K562 (cell line): Measurements from ENCODE around the gene MMEL1. TPM values are rescaled to one million over a fixed set of nuclear protein-coding genes. Genes with fewer than 3 reads are reported as not detected.

Source experiments
- ETS2 ChIP-seq: IDR thresholded peaks from 2 replicates; pipeline ENCODE4 v1.6.1; 2016; ENCODE audit warnings: borderline replicate concordance, missing genetic modification characterization, mild to moderate bottlenecking, moderate library complexity, missing compliant biosample characterization; ENCODE audit not compliant: poor library complexity, severe bottlenecking
- NCOA1 ChIP-seq: fragments of 450-650 bp; IDR thresholded peaks from 2 replicates; pipeline ENCODE4 v1.6.1; 2016; ENCODE audit warnings: low read depth
- ZBTB11 ChIP-seq, 3 experiments: fragments of 200-800 bp in 1 of 3; fragments of 250-450 bp in 1 of 3; fragments of 450-650 bp in 1 of 3; sonication (Bioruptor Pico) in 1 of 3; sonication (Bioruptor generic) in 1 of 3; formaldehyde crosslinking in 1 of 3; IDR thresholded peaks; 2 replicates each; pipeline versions ENCODE4 v1.6.1 to v1.8.0; 2016 to 2022; ENCODE audit warnings: mild to moderate bottlenecking in 2 of 3, missing genetic modification characterization in 2 of 3, missing compliant biosample characterization in 1 of 3, moderate library complexity in 1 of 3
- ZBTB40 ChIP-seq, 2 experiments: fragments of 450-650 bp in 1 of 2; sonication (generic) in 1 of 2; formaldehyde crosslinking in 1 of 2; IDR thresholded peaks; 2 replicates each; pipeline versions ENCODE4 v1.7.1 to v1.9.0; 2016 to 2022; ENCODE audit warnings: inconsistent platforms in 1 of 2, mild to moderate bottlenecking in 1 of 2, missing genetic modification reagents in 1 of 2
- ZNF57 ChIP-seq: fragments of 450-650 bp; formaldehyde crosslinking; IDR thresholded peaks from 2 replicates; pipeline ENCODE4 v1.4.0; 2020; ENCODE audit warnings: mild to moderate bottlenecking, moderate library complexity
- polyA plus RNA-seq, 8 experiments: library from polyadenylated mRNA; depleted of rRNA in 4 of 8; stranded (reverse) in 5 of 8; unstranded in 3 of 8; fragments of >200 nt; fragmentation: Nextera tagmentation in 2 of 8; fragmentation: Illumina TruSeq in 1 of 8; extraction: Ambion mirVana in 2 of 8; extraction: Trizol in 1 of 8; gene quantifications; 2 replicates each; pipeline versions ENCODE4 v1.2.1 to v1.2.3, GENCODE V29; 2011 to 2014; ENCODE audit warnings: inconsistent platforms in 1 of 8, missing spikeins in 1 of 8
- total RNA-seq, 7 experiments: library from RNA; depleted of rRNA in 6 of 7; stranded (reverse); fragments of >200 nt in 6 of 7; fragmentation: Illumina TruSeq in 2 of 7; extraction: Trizol in 2 of 7; gene quantifications; 2 replicates each; pipeline versions ENCODE4 v1.2.1 to v1.2.3, GENCODE V29; 2011 to 2021; ENCODE audit warnings: low replicate concordance in 1 of 7
- TF ChIP-seq, protein P1 (sequence below): fragments of 250-450 bp; sonication (Bioruptor Pico); IDR thresholded peaks from 2 replicates; pipeline ENCODE4 v1.5.0; 2020; ENCODE audit warnings: mild to moderate bottlenecking, borderline replicate concordance
- TF ChIP-seq, protein P2 (sequence below), 2 experiments: fragments of 250-450 bp in 1 of 2; fragments of 450-650 bp in 1 of 2; sonication (Bioruptor Pico) in 1 of 2; IDR thresholded peaks; 2 replicates each; pipeline versions ENCODE4 v1.6.1 to v1.8.0; 2016 to 2021; ENCODE audit warnings: mild to moderate bottlenecking in 2 of 2, moderate library complexity in 2 of 2, missing compliant biosample characterization in 1 of 2, missing genetic modification characterization in 1 of 2
- TF ChIP-seq, protein P3 (sequence below): fragments of 450-650 bp; IDR thresholded peaks from one replicate; pipeline ENCODE4 v1.6.1; 2018; ENCODE audit warnings: mild to moderate bottlenecking, moderate library complexity; ENCODE audit not compliant: partially characterized antibody

The MMEL1 gene
- total and polyA plus RNA-seq, 9 of the 15 experiments (the other 6 are each of a cell fraction or from before 2014, with no cell fraction given) = not detected

GRCh38 chr1:2556277-2556677 lies 76.5 kb downstream of the MMEL1 start, which contains the start of gene TNFRSF14 (continued):
- TF ChIP-seq, protein P1, sequence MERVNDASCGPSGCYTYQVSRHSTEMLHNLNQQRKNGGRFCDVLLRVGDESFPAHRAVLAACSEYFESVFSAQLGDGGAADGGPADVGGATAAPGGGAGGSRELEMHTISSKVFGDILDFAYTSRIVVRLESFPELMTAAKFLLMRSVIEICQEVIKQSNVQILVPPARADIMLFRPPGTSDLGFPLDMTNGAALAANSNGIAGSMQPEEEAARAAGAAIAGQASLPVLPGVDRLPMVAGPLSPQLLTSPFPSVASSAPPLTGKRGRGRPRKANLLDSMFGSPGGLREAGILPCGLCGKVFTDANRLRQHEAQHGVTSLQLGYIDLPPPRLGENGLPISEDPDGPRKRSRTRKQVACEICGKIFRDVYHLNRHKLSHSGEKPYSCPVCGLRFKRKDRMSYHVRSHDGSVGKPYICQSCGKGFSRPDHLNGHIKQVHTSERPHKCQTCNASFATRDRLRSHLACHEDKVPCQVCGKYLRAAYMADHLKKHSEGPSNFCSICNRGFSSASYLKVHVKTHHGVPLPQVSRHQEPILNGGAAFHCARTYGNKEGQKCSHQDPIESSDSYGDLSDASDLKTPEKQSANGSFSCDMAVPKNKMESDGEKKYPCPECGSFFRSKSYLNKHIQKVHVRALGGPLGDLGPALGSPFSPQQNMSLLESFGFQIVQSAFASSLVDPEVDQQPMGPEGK = no peak
- TF ChIP-seq ZNF57 (CRISPR knock-in tag) (no peak), ZBTB11 (CRISPR knock-in tag; IDR thresholded peaks at IDR 0.05) (no peak), ZBTB40 (IDR thresholded peaks at IDR 0.05) (0 out of 2 replicates have a peak, but pooled peaks have one; percentile 18), ZBTB40 (CRISPR knock-in tag; IDR thresholded peaks at IDR 0.05) (no peak), ETS2 (tag) (no peak), NCOA1 (no peak)
- TF ChIP-seq, protein P2, sequence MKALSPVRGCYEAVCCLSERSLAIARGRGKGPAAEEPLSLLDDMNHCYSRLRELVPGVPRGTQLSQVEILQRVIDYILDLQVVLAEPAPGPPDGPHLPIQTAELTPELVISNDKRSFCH (CRISPR knock-in tag; IDR thresholded peaks at IDR 0.05) = no peak
- TF ChIP-seq, protein P2 (tag; IDR thresholded peaks at IDR 0.05) = peak; percentile 41; the same call in 1 of the 2 replicates
- TF ChIP-seq, protein P3, sequence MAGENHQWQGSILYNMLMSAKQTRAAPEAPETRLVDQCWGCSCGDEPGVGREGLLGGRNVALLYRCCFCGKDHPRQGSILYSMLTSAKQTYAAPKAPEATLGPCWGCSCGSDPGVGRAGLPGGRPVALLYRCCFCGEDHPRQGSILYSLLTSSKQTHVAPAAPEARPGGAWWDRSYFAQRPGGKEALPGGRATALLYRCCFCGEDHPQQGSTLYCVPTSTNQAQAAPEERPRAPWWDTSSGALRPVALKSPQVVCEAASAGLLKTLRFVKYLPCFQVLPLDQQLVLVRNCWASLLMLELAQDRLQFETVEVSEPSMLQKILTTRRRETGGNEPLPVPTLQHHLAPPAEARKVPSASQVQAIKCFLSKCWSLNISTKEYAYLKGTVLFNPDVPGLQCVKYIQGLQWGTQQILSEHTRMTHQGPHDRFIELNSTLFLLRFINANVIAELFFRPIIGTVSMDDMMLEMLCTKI = no peak
